ENCODE measurements around the gene ZNF385B.

- TF ChIP-seq, protein P1, sequence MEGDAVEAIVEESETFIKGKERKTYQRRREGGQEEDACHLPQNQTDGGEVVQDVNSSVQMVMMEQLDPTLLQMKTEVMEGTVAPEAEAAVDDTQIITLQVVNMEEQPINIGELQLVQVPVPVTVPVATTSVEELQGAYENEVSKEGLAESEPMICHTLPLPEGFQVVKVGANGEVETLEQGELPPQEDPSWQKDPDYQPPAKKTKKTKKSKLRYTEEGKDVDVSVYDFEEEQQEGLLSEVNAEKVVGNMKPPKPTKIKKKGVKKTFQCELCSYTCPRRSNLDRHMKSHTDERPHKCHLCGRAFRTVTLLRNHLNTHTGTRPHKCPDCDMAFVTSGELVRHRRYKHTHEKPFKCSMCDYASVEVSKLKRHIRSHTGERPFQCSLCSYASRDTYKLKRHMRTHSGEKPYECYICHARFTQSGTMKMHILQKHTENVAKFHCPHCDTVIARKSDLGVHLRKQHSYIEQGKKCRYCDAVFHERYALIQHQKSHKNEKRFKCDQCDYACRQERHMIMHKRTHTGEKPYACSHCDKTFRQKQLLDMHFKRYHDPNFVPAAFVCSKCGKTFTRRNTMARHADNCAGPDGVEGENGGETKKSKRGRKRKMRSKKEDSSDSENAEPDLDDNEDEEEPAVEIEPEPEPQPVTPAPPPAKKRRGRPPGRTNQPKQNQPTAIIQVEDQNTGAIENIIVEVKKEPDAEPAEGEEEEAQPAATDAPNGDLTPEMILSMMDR (IDR thresholded peaks at IDR 0.05; ENCODE audit: low read length), result no peak
- no peak for TF ChIP-seq EZH2 (IDR thresholded peaks at IDR 0.05; ENCODE audit: borderline replicate concordance, low read length)
Observed at GRCh38 chr2:179417436-179417949, 443.9 kb downstream of the ZNF385B start.

All from OCI-LY1 (cell line).